ENCODE results near the gene TRIO.

Gene TRIO

DNA sequence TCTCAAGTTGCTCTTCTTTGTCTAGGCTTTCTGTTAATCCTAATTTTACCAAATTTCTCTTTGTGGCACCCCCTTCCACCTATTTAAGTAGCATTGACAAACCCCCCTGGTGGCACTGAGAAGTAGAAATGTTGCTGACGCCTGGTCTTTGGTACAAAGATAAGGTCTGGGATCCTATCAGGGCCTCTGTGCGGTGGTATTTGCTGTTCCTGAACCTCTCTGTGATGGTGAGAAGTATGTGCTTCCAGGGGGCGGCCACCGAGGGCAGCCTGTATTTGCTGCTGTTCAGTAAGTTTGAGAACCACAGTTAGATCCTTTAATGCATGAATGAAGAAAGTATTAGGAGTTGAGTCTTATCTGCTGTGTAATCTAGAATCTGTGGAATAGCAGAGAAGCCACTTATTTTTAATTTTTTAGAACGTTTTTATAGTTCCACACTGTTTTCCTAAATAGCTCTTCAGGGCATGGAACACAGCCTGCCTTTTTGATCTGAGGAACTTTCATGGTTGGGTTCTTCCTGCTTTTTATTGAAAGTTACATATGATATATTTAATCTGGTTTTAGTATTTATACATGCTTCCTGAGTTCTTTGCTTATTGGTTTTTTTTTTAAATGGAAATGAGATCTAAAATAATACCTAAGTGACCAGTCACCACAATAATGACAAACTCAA lies 124.2 kb downstream of the TRIO start:
- DNase-seq (ENCODE audit: low spot score), result no peak

DNA sequence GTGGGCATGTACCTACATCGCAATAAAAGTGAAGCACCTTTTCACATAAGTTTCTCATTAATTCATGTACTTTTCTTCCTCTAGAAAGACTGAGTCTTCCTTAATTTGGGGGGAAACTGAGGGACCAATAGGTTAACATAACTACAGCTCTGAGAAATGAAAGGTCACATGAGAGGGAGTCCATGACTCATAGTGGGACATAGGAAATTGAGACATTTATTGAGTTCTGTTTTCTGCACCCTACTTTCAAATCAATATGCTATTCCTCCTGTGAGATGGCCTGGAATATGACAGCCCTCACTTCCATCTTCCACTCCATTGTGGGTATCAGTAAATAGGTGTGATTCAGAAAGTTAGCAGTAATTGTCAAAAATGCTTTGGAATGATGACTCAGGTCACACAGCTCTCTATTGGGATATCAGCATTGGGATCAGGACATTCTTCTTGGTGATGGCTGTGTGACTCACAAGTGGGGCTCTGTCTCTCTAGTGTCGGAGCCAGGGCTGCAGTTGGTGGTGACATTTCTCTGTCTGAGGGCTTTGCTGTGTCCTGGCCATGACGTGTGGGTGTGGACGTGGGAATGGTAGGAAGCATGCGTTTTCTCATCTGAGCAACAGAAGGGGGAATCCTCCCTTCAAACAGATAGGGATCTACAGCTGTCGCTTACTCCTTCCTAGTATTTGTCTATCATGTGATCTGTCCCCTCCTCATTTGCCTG lies 125.0 kb downstream of the TRIO start:
- no peak for DNase-seq (ENCODE audit: low spot score)

DNA sequence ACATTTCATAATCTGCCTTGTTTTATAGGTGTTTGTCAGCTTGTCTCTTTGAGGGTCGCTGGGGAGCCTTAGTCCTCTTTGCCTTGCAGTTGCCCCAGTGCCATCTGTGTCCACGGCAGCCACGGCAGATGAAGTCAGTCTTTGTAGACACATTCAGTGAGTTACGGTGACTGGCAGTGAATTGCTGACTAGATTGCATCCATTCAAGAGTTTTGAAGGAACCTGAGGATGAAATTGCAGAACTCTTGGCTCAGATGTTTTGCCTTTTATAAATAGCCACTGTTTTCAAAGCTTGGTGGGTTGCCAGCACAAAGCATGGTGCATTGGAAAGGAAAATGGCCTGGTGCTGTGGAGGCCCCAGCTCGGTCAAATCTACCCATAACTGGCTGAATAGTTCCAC lies 125.6 kb downstream of the TRIO start:
- no peak for DNase-seq (ENCODE audit: low spot score)

GRCh38 chr5:14269395-14269794 lies 126.3 kb downstream of the TRIO start:
- no peak for DNase-seq (ENCODE audit: low spot score)

- peak; percentile 60 for DNase-seq (ENCODE audit: low spot score)
Measured at GRCh38 chr5:14270209-14270702, 127.1 kb downstream of the TRIO start.

DNA sequence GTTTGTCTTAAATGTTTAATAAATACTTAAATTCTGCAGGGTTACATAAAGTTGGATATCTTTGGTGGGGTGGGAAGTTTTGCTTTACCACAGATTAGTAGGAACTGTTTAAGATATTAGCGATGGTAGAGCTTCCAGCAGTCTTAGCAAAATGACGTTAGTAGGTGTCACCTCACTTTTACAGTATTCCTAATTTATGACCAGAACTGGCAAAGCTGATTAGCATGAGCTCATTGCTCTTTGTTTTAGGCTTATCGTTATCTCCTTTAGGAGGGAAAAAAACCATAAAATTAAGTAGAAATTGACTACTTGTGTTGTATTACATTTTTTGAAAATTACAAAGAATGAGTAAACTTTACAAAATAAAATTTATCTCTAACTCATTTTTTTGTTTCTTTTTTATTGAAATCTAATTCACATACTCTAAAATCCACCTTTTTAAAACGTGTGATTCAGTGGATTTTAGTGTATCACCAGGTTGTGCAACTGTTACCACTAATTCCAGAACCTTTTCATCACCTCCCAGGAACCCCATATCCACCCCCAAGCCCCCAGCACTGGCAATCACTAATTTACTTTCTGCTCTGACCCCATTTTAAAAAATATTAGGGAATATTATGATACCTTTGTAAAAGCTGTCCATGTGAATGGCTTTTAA lies 129.5 kb downstream of the TRIO start:
- DNase-seq (ENCODE audit: low spot score), result no peak

DNA sequence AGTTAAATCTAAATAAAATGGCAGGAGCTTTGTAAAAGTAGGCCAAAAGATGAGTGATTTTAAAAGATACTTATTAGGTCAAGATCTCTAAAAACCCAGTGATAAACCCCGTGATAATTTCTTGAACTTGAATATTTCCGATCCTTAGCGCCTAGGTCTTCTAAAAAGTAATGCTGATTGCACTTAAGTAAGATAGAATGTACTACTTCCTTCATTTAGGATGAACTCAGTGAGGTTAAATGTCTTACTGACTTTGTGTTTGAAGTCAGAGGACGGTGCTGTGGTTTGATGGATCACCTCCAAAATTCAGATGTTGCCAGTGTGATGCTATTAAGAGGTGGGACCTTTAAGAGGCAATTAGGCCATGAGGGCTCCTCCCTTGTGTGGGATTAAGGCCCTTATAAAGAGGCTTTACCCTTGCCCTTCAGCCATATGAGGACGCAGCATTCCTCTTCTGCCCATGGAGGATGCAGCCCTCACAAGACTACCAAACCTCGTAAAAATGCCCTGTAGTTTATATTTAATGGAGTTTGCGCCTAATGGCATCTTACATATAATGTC lies 130.1 kb downstream of the TRIO start:
- no peak for DNase-seq (ENCODE audit: low spot score)

- DNase-seq (ENCODE audit: low spot score), result no peak
Measured at GRCh38 chr5:14276380-14276779, 133.2 kb downstream of the TRIO start.

DNA sequence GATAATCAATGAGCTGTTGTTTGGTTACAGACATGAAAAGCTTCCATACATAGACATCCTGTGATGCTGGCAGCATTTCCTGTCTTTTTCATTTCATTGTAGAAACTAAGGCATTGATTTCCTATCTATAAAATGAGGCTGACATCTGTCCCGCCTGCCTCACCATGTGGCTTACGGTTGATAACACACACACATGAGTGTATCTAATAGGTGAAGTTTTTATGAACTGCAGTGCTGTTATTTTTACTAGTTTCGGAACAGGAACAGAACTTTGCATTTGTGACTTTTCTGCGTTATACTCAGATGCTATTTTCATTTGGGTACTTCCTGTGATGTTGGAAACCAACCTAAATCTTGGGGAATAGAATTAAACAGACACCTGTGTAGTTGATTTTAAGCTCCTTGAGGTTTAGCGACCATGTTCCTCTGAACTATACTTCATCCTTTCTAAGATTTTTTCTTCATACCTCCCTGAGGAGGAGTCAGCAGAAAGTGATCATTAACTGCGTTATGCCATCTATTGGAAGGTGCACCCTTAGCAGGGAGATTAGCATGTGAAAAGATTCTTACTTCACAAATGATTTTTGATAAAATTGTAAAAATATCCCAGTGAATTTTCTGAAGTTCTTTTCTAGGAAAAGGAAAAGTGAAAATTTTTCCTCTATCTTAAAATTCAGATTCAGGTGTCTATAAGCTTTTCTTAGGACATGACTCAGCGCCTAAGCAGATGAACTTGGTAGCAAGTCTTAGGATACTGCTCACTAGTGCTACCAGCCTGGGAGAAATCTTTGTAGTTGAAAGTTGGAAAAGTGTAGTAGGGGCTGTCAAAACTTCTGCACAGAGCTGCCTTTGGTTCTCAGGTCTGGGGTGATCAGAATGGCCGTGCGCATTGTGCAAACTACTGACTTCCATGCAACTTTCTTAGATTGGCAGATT lies 134.5 kb downstream of the TRIO start:
- peak; percentile 39 for DNase-seq (ENCODE audit: low spot score)

DNA sequence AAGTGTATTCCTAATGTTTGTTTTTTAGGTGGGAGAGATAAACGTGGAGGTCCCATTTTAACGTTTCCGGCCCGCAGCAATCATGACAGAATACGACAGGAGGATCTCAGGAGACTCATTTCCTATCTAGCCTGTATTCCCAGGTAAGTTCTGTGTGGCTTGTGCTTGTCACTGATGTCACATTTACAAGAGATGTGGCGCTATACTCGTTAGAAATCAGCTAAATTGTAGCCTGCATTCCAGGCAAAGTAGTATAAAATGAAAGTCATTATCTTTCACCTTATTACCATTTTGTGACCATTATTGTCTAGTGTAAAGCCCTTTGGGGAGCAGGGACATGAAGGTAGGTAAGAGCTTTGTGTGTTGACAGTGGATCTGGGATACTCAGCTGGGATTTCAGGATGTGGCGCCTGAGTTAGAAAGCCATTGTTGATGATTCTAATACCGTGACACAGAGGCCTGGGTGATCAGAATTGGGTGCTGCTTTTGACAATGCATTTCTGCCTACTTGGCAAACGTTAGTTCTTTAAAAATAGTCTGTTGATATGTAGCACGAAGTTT lies 137.2 kb downstream of the TRIO start:
- DNase-seq (ENCODE audit: low spot score), result no peak

DNA sequence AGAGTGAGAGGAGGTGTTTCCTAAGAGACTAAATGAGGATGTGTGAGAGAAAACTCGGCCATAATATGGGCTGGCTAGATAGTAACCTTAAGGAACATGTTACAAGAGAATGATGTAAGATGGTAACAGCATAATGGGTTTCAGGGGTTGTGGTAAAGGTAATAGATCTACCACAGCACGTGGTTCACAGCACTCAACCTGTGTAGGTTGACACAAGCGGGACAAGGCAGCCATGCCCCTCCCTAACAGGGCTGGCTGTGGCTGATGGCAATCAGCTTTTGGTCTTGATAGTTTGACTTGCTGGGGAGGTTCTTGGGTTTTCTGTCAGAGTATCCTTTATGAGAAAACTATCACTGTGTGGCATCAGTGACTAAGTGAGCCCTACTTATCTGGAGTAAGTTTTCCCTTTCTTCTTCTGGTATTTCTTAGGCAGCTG lies 138.6 kb downstream of the TRIO start:
- DNase-seq (ENCODE audit: low spot score), result no peak

DNA sequence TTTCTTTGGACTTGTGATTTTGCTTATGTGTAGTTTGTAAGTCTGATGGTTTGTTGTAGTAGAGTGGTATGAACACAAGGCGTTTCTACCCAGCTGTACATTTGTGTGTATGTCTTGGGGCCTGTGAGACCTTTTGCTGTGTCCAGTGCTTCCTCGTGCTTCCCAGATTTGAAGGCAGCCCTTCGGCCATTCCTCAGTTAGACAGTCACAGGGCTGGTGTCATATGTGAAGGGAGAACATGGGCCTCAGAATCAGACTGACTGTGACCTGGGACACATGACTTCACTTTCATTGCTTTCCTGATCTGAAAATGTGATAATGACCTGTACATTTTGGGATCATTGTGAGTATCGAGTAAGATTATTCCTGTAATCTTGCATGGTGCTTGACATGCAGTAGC lies 140.0 kb downstream of the TRIO start:
- DNase-seq (ENCODE audit: low spot score), result no peak

GRCh38 chr5:14284392-14285148 lies 141.4 kb downstream of the TRIO start:
- no peak for DNase-seq (ENCODE audit: low spot score)

GRCh38 chr5:14286007-14286406 lies 142.9 kb downstream of the TRIO start:
- DNase-seq (ENCODE audit: low spot score), result no peak

GRCh38 chr5:14286574-14287421 lies 143.7 kb downstream of the TRIO start:
- DNase-seq (ENCODE audit: low spot score), result peak; percentile 63

- no peak for DNase-seq (ENCODE audit: low spot score)
Measured at GRCh38 chr5:14292766-14293658, 149.9 kb downstream of the TRIO start.

- DNase-seq (ENCODE audit: low spot score), result no peak
Measured at GRCh38 chr5:14295610-14296009, 152.5 kb downstream of the TRIO start.

GRCh38 chr5:14296533-14297331 lies 153.6 kb downstream of the TRIO start:
- DNase-seq (ENCODE audit: low spot score), result no peak
